Measurements from ENCODE around the gene STAC. TPM values are rescaled to one million over a fixed set of nuclear protein-coding genes. Genes with fewer than 3 reads are reported as not detected.

The STAC gene
- total RNA-seq, 3 donors from 2014 or later: not detected

DNA sequence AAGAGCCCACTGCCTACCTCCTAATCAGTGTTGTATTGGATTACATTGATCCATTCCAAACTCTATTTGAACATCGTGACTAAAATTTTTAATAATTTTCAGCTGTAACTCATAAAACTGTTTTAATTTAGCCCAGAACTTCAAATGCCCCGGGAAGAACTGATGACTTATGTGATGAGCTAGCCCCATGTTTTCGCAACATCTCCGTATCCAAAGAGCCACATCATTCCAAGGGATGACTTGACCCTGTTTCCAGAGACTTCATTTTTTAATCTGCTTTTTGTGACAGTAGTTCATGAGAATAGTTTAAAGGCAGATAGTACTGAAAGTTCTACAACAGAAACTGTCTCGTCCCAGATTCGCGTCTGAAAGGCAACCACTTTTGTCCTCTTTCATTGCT, 97.4 kb downstream of the STAC start:
- Mint-ChIP-seq H3K9me3 (peaks cover 7% of the 10 kb centered on the region), H3K36me3 (ENCODE audit: insufficient read depth) (no peaks in the 10 kb centered on the region), H3K27me3 (ENCODE audit: low read depth) (no peaks in the 10 kb centered on the region), H3K4me3 (no peak overlapping the region), H3K4me1 (ENCODE audit: low read depth) (no peaks in the 10 kb centered on the region)
- ATAC-seq: no peak
- no peak for DNase-seq

DNA sequence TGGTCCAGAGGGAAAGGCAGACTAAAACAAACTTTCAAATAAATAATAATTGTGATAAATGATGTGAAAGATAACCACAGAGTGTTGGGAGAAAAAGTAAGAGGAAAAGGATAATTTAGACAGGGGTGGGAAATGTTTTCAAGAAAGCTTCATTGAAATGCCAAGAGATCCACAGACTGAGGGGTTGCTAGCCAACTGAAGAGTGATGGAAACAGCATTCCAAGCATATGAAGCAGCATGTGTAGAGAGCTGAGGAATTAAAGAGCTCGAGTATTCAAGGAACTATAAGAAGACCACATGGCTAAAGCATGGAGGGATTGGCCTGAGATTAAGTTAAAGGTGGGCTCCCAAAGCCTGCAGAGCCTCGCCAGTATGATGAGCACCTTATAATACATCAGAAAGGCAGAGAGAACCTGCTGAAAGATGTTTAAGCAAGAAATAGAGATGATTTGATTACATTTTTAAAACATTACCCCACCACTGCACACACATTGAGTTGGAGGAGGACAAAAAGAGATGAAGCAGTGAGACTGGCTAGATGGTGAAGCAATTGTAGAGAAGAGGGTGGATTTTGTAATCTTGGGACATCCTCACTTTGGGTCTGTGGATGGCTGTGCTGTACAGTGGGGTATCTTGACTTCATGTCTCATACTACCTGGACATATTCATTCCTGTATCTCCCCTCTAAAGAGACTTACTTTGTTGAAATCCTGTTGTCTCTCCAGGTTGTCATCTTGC, 100.8 kb downstream of the STAC start:
- Mint-ChIP-seq H3K4me3 (no peak overlapping the region), H3K27me3 (ENCODE audit: low read depth) (no peaks in the 10 kb centered on the region), H3K9me3 (peaks cover 7% of the 10 kb centered on the region), H3K4me1 (ENCODE audit: low read depth) (no peaks in the 10 kb centered on the region), H3K36me3 (ENCODE audit: insufficient read depth) (no peaks in the 10 kb centered on the region)
- DNase-seq (no peak), ATAC-seq (no peak)

- DNase-seq (no peak), ATAC-seq (no peak)
- no peak overlapping the region for H3K4me3 Mint-ChIP-seq
- peaks cover 7% of the 10 kb centered on the region for H3K9me3 Mint-ChIP-seq
- no peaks in the 10 kb centered on the region for H3K4me1 Mint-ChIP-seq (ENCODE audit: low read depth)
- no peaks in the 10 kb centered on the region for H3K36me3 Mint-ChIP-seq (ENCODE audit: insufficient read depth)
- H3K27me3 Mint-ChIP-seq (ENCODE audit: low read depth): no peaks in the 10 kb centered on the region
These were observed 102.0 kb downstream of the STAC start for GRCh38 chr3:36482256-36482655.

DNA sequence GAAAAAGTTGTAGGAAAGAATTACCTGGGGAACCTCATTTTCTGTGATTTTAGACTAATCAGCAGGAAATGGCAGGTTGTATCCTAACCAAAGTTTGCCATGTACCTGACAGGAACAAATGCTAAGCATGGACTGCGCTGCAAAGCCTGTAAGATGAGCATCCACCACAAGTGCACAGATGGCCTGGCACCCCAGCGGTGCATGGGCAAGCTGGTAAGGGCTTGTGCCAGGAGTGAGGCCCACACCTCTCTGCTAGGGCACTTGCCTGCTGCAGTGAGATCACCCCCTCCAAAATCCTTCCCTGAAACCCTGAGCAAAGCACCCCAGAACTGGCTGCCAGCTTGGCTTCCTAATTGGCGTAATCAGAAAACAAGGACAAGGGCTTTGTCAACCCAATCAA, 102.6 kb downstream of the STAC start:
- DNase-seq: no peak
- Mint-ChIP-seq H3K36me3 (ENCODE audit: insufficient read depth) (no peaks in the 10 kb centered on the region), H3K27me3 (ENCODE audit: low read depth) (no peaks in the 10 kb centered on the region), H3K9me3 (peaks cover 7% of the 10 kb centered on the region), H3K4me3 (no peak overlapping the region), H3K4me1 (ENCODE audit: low read depth) (no peaks in the 10 kb centered on the region)
- no peak for ATAC-seq

DNA sequence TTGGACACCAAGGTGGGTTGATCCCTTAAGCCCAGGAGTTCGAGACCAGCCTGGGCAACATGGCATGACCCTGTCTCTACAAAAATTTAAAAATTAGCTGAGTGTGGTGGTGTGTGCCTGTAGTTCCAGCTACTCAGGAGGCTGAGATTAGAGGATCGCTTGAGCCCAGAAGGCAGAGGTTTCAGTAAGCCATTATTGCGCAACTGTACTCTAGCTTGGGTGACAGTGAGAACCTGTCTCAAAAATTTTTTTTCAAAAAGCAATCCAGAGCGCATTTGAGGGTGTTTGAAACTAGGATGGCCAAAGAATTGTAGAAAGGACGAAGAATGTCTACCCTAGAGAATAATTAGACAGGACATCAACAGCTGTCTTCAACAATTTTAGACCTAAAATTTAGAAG, 103.4 kb downstream of the STAC start:
- no peaks in the 10 kb centered on the region for H3K27me3 Mint-ChIP-seq (ENCODE audit: low read depth)
- peaks cover 7% of the 10 kb centered on the region for H3K9me3 Mint-ChIP-seq
- ATAC-seq (no peak), DNase-seq (no peak)
- H3K36me3 Mint-ChIP-seq (ENCODE audit: insufficient read depth): no peaks in the 10 kb centered on the region
- H3K4me3 Mint-ChIP-seq: no peak overlapping the region
- no peaks in the 10 kb centered on the region for H3K4me1 Mint-ChIP-seq (ENCODE audit: low read depth)

GRCh38 chr3:36484386-36484785, 104.1 kb downstream of the STAC start:
- no peaks in the 10 kb centered on the region for H3K36me3 Mint-ChIP-seq (ENCODE audit: insufficient read depth)
- no peak overlapping the region for H3K4me3 Mint-ChIP-seq
- H3K27me3 Mint-ChIP-seq (ENCODE audit: low read depth): no peaks in the 10 kb centered on the region
- no peak for ATAC-seq
- DNase-seq: no peak
- peaks cover under 1% of the 10 kb centered on the region for H3K9me3 Mint-ChIP-seq
- H3K4me1 Mint-ChIP-seq (ENCODE audit: low read depth): no peaks in the 10 kb centered on the region

- Mint-ChIP-seq H3K27me3 (ENCODE audit: low read depth) (no peaks in the 10 kb centered on the region), H3K9me3 (no peaks in the 10 kb centered on the region), H3K36me3 (ENCODE audit: insufficient read depth) (no peaks in the 10 kb centered on the region), H3K4me3 (no peak overlapping the region), H3K4me1 (ENCODE audit: low read depth) (no peaks in the 10 kb centered on the region)
- no peak for ATAC-seq
- DNase-seq: no peak
These were observed 105.9 kb downstream of the STAC start for GRCh38 chr3:36486009-36486795.

GRCh38 chr3:36487616-36488015, 107.3 kb downstream of the STAC start:
- ATAC-seq: no peak
- Mint-ChIP-seq H3K4me1 (ENCODE audit: low read depth) (no peaks in the 10 kb centered on the region), H3K4me3 (no peak overlapping the region), H3K36me3 (ENCODE audit: insufficient read depth) (no peaks in the 10 kb centered on the region), H3K9me3 (no peaks in the 10 kb centered on the region), H3K27me3 (ENCODE audit: low read depth) (no peaks in the 10 kb centered on the region)
- DNase-seq: no peak

- ATAC-seq (no peak), DNase-seq (no peak)
- no peaks in the 10 kb centered on the region for H3K4me1 Mint-ChIP-seq (ENCODE audit: low read depth)
- no peaks in the 10 kb centered on the region for H3K9me3 Mint-ChIP-seq
- H3K27me3 Mint-ChIP-seq (ENCODE audit: low read depth): no peaks in the 10 kb centered on the region
- H3K4me3 Mint-ChIP-seq: no peak overlapping the region
- no peaks in the 10 kb centered on the region for H3K36me3 Mint-ChIP-seq (ENCODE audit: insufficient read depth)
These were observed 107.9 kb downstream of the STAC start for GRCh38 chr3:36488077-36488789.

- no peaks in the 10 kb centered on the region for H3K36me3 Mint-ChIP-seq (ENCODE audit: insufficient read depth)
- H3K27me3 Mint-ChIP-seq (ENCODE audit: low read depth): no peaks in the 10 kb centered on the region
- ATAC-seq (no peak), DNase-seq (no peak)
- H3K9me3 Mint-ChIP-seq: no peaks in the 10 kb centered on the region
- no peak overlapping the region for H3K4me3 Mint-ChIP-seq
- no peaks in the 10 kb centered on the region for H3K4me1 Mint-ChIP-seq (ENCODE audit: low read depth)
These were observed 108.8 kb downstream of the STAC start for GRCh38 chr3:36489101-36489500.

- no peak overlapping the region for H3K4me3 Mint-ChIP-seq
- H3K9me3 Mint-ChIP-seq: no peaks in the 10 kb centered on the region
- H3K27me3 Mint-ChIP-seq (ENCODE audit: low read depth): no peaks in the 10 kb centered on the region
- no peak for DNase-seq
- no peak for ATAC-seq
- H3K36me3 Mint-ChIP-seq (ENCODE audit: insufficient read depth): no peaks in the 10 kb centered on the region
- no peaks in the 10 kb centered on the region for H3K4me1 Mint-ChIP-seq (ENCODE audit: low read depth)
These were observed 109.5 kb downstream of the STAC start for GRCh38 chr3:36489679-36490425.

DNA sequence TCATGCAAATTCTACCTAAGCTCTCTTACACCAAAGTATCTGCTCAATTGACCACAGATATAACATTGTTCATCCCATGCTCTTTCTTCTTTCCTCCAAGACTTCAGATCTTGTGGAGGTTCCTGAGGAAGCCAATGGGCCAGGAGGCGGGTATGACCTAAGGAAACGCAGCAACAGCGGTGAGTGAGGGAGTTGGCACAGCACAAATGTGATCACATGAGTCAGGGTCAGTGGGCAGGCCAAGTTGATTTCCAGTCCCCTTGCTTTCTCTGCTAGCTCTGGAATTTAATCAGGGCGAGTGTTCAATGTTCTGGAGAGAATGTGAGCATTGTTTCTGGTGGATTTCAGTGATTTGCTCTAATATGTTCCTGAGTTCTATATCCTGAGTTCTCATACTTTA, 112.7 kb downstream of the STAC start:
- Mint-ChIP-seq H3K4me1 (ENCODE audit: low read depth) (no peaks in the 10 kb centered on the region), H3K9me3 (no peaks in the 10 kb centered on the region), H3K36me3 (ENCODE audit: insufficient read depth) (no peaks in the 10 kb centered on the region), H3K4me3 (no peak overlapping the region), H3K27me3 (ENCODE audit: low read depth) (peaks cover 2% of the 10 kb centered on the region)
- no peak for DNase-seq
- ATAC-seq: no peak

DNA sequence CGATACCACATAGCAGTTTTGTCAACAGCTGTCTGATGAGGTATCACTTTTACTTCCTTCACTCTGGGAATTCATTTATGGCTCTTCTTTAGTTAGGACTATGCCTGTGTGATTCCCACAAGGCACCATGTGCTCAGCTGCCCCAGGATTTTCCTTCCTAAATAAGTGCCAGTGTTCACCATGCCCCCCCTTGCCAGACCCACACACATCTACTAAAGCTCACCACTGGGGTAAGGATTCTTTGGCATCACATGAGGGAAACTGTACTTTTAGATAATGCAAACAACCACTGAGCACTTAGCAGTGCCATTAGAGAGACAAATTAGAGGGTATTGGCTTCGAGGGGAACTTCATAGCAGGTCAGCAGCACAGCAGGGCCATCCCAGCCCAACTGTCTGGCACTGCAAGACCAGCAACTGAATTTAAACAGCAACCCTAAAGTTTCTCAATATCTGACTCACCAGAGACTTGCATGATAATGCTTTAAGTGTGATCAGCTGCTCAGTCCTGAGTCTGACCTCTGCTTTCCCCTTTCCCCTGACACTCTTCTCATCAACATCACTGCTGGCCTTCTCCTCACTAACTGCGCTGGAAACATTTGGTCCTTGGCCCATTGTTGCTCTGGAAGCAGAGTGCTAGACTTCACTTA, 114.3 kb downstream of the STAC start:
- ATAC-seq: no peak
- no peak overlapping the region for H3K4me3 Mint-ChIP-seq
- no peak for DNase-seq
- peaks cover 2% of the 10 kb centered on the region for H3K27me3 Mint-ChIP-seq (ENCODE audit: low read depth)
- H3K4me1 Mint-ChIP-seq (ENCODE audit: low read depth): no peaks in the 10 kb centered on the region
- no peaks in the 10 kb centered on the region for H3K36me3 Mint-ChIP-seq (ENCODE audit: insufficient read depth)
- no peaks in the 10 kb centered on the region for H3K9me3 Mint-ChIP-seq
